Measurements from ENCODE around the gene CNOT4.

- no peak for TF ChIP-seq USF2 (IDR thresholded peaks at IDR 0.05)
- TF ChIP-seq REST (IDR thresholded peaks at IDR 0.05) = no peak
- no peak for TF ChIP-seq BHLHE40 (IDR thresholded peaks at IDR 0.05; ENCODE audit: low read depth, low read length)
- TF ChIP-seq CTCF (IDR thresholded peaks at IDR 0.05) = no peak
- no peak for TF ChIP-seq ESRRA (IDR thresholded peaks at IDR 0.05; ENCODE audit: borderline replicate concordance, low read length)
- no peak for TF ChIP-seq POLR2A (IDR thresholded peaks at IDR 0.05; ENCODE audit: low read length)
- no peak for TF ChIP-seq ZFP36 (IDR thresholded peaks at IDR 0.05; ENCODE audit: borderline replicate concordance, partially characterized antibody)
- no peak for TF ChIP-seq KDM1A (IDR thresholded peaks at IDR 0.05; ENCODE audit: low read depth)
- TF ChIP-seq FOSB (CRISPR knock-in tag; IDR thresholded peaks at IDR 0.05) = no peak
- no peak for TF ChIP-seq MAZ (IDR thresholded peaks at IDR 0.05; ENCODE audit: borderline replicate concordance, low read depth, low read length)
- TF ChIP-seq SMC3 (IDR thresholded peaks at IDR 0.05) = no peak
These were observed 128.5 kb downstream of the CNOT4 start for GRCh38 chr7:135381369-135381768.
